K562 (cell line): Measurements from ENCODE around the gene PBX1. TPM values are rescaled to one million over a fixed set of nuclear protein-coding genes. Genes with fewer than 3 reads are reported as not detected.

Experiments used
- ATAC-seq: fragments of 200-7000 bp; cut with Tn5 transposase; 3 replicates; pipeline ENCODE4 v1.9.1; 2020; ENCODE audit warnings: moderate library complexity
- BruUV-seq: library from RNA; stranded (reverse); fragments of 400-500 nt; replicated peaks from 2 replicates; lab custom pipeline; 2021; lab: Mats Ljungman, UMichigan
- CTCF ChIA-PET: fragments of 300-600 bp; formaldehyde crosslinking; extraction: SDS; loops from one replicate; lab custom pipeline; 2021; ENCODE audit warnings: low intra/inter-chr PET ratio; lab: Yijun Ruan, JAX
- POLR2A ChIA-PET: fragments of 300-600, 350-650 bp; sonication (Branson Sonifier 250); formaldehyde crosslinking; extraction: SDS; loops from one replicate; lab custom pipeline; 2021; ENCODE audit warnings: antibody characterized with exemption, inconsistent platforms; lab: Yijun Ruan, JAX
- DNase-seq, 4 experiments: peaks; one replicate each; pipeline versions ENCODE4 v3.0.0 to v3.0.0-alpha.2; 2011 to 2018; ENCODE audit warnings: low spot score in 3 of 4, mixed read lengths in 3 of 4; ENCODE audit errors: extremely low read depth in 1 of 4
- FAIRE-seq: peaks from 2 replicates; lab custom pipeline; 2011; peaks lifted over from hg19 to GRCh38; lab: Jason Lieb, UNC
- H2AFZ ChIP-seq: 2 replicates; pipeline ENCODE4 v1.6.0; 2011; ENCODE audit warnings: low read depth, low read length, control low read depth, inconsistent platforms
- H3K27ac ChIP-seq: fragments of 200-600 bp; 3 replicates; pipeline ENCODE4 v1.8.0; 2011; ENCODE audit warnings: low read depth, mild to moderate bottlenecking, control low read depth, inconsistent platforms, low read length, moderate library complexity, mixed read lengths; ENCODE audit errors: extremely low read depth
- H3K27me3 ChIP-seq, 2 experiments: fragments of 300-600 bp in 1 of 2; 2 replicates in 1 of 2; 3 replicates in 1 of 2; pipeline versions ENCODE4 v1.6.0 to v1.8.0; 2011; ENCODE audit warnings: inconsistent platforms in 2 of 2, low read length in 2 of 2, mild to moderate bottlenecking in 1 of 2, mixed read lengths in 1 of 2, moderate library complexity in 1 of 2; ENCODE audit not compliant: control insufficient read depth in 2 of 2, insufficient read depth in 2 of 2
- H3K36me3 ChIP-seq: fragments of 300-600 bp; 3 replicates; pipeline ENCODE4 v1.8.0; 2011; ENCODE audit warnings: mild to moderate bottlenecking, low read length, inconsistent platforms; ENCODE audit not compliant: control insufficient read depth, insufficient read depth
- H3K4me1 ChIP-seq, 2 experiments: fragments of 200-600 bp in 1 of 2; replicated peaks in 1 of 2; 2 replicates in 1 of 2; 3 replicates in 1 of 2; pipeline versions ENCODE4 v1.5.1 to v1.8.0; 2011; ENCODE audit warnings: inconsistent platforms in 2 of 2, low read length in 2 of 2, mild to moderate bottlenecking in 1 of 2, mixed read lengths in 1 of 2, moderate library complexity in 1 of 2; ENCODE audit not compliant: control insufficient read depth in 2 of 2, insufficient read depth in 2 of 2
- H3K4me2 ChIP-seq: 2 replicates; pipeline ENCODE4 v1.6.1; 2011; ENCODE audit warnings: low read length, control low read depth, inconsistent platforms, mixed read lengths; ENCODE audit not compliant: insufficient read depth
- H3K4me3 ChIP-seq: fragments of 200-600 bp; sonication (generic), shearing (Covaris generic); 2 replicates; pipeline ENCODE4 v1.5.1; 2016; ENCODE audit warnings: control low read depth, inconsistent platforms
- H3K79me2 ChIP-seq: fragments of 200-600 bp; 3 replicates; pipeline ENCODE4 v1.8.0; 2011; ENCODE audit warnings: low read length, inconsistent platforms; ENCODE audit not compliant: control insufficient read depth, insufficient read depth
- H3K9ac ChIP-seq, 2 experiments: 2 replicates each; pipeline versions ENCODE4 v1.6.0 to v1.6.1; 2011; ENCODE audit warnings: low read depth in 2 of 2, low read length in 2 of 2, control low read depth in 1 of 2, inconsistent platforms in 1 of 2, mild to moderate bottlenecking in 1 of 2, mixed read lengths in 1 of 2; ENCODE audit not compliant: insufficient read depth in 1 of 2
- H3K9me1 ChIP-seq: one replicate; pipeline ENCODE4 v1.6.0; 2011; ENCODE audit warnings: inconsistent platforms, mild to moderate bottlenecking, low read length, moderate library complexity; ENCODE audit not compliant: control insufficient read depth, insufficient read depth
- H3K9me3 ChIP-seq: replicated peaks from 2 replicates; pipeline ENCODE4 v1.5.1; 2011; ENCODE audit warnings: low read depth, low read length, inconsistent platforms; ENCODE audit not compliant: control insufficient read depth, insufficient read depth
- H4K20me1 ChIP-seq: replicated peaks from 2 replicates; pipeline ENCODE4 v1.6.1; 2011; ENCODE audit warnings: low read length, inconsistent platforms, mixed read lengths; ENCODE audit not compliant: control insufficient read depth, insufficient read depth
- EHMT2 ChIP-seq: fragments of 450-650 bp; IDR thresholded peaks from 2 replicates; pipeline ENCODE4 v1.6.1; 2018; ENCODE audit warnings: antibody characterized with exemption
- MAX ChIP-seq: sonication (generic); formaldehyde crosslinking; IDR thresholded peaks from 2 replicates; pipeline ENCODE4 v1.9.0; 2022; ENCODE audit warnings: mild to moderate bottlenecking, missing genetic modification reagents
- PCBP1 ChIP-seq: fragments of 200-400 bp; formaldehyde crosslinking; IDR thresholded peaks from 2 replicates; pipeline ENCODE4 v1.6.1; 2018; ENCODE audit warnings: mild to moderate bottlenecking, low read depth, low read length; ENCODE audit not compliant: poor library complexity, severe bottlenecking
- POLR3G ChIP-seq: IDR thresholded peaks from 2 replicates; pipeline ENCODE4 v1.6.1; 2011; ENCODE audit not compliant: insufficient read length, insufficient replicate concordance; ENCODE audit errors: extremely low read depth
- SP2 ChIP-seq: IDR thresholded peaks from 2 replicates; pipeline ENCODE4 v1.6.1; 2011; ENCODE audit warnings: mild to moderate bottlenecking, low read depth, low read length, moderate library complexity; ENCODE audit not compliant: poor library complexity, severe bottlenecking; ENCODE audit errors: extremely low read depth
- TFAM ChIP-seq: fragments of 250-450 bp; sonication (Bioruptor Pico); conservative IDR thresholded peaks from 2 replicates; pipeline ENCODE4 v1.5.0; 2021; ENCODE audit warnings: mild to moderate bottlenecking, moderate library complexity
- U2AF2 ChIP-seq: fragments of 200-400 bp; formaldehyde crosslinking; optimal IDR thresholded peaks from 2 replicates; pipeline ENCODE3; 2017; ENCODE audit warnings: low read depth, mild to moderate bottlenecking, low read length
- ZNF407 ChIP-seq: fragments of 450-650 bp; IDR thresholded peaks from 2 replicates; pipeline ENCODE4 v1.6.1; 2016; ENCODE audit warnings: low read depth
- ZNF445 ChIP-seq: fragments of 250-450 bp; sonication (Bioruptor Pico); IDR thresholded peaks from 2 replicates; pipeline ENCODE4 v1.4.0; 2020; ENCODE audit warnings: low read depth, mild to moderate bottlenecking, moderate library complexity
- ZNF589 ChIP-seq: fragments of 200-800 bp; sonication (Bioruptor generic); IDR thresholded peaks from 2 replicates; pipeline ENCODE4 v1.6.1; 2016; ENCODE audit warnings: low read depth, missing genetic modification characterization, missing compliant biosample characterization
- WGBS: fragments of 100-300 bp; shearing (Covaris generic); methylation state at CpG from one replicate; pipeline ENCODE4 v1.1.6; 2016; ENCODE audit warnings: low coverage, mixed read lengths; ENCODE audit not compliant: insufficient coverage; ENCODE audit errors: missing lambda C conversion rate; 5-methylcytosine and 5-hydroxymethylcytosine counted together
- in situ Hi-C: fragments of 300-500 bp; cut with MboI; formaldehyde crosslinking; loops from 4 replicates; pipeline ENCODE4 v1.15.0; 2018; ENCODE audit warnings: inconsistent platforms, mixed read lengths
- intact Hi-C: fragments of 100-400 bp; cut with micrococcal nuclease; formaldehyde crosslinking; loops from 2 replicates; pipeline ENCODE4 v1.14.2; 2022
- polyA plus RNA-seq, 8 experiments: library from polyadenylated mRNA; depleted of rRNA in 4 of 8; stranded (reverse) in 5 of 8; unstranded in 3 of 8; fragments of >200 nt; fragmentation: Nextera tagmentation in 2 of 8; fragmentation: Illumina TruSeq in 1 of 8; extraction: Ambion mirVana in 2 of 8; extraction: Trizol in 1 of 8; gene quantifications; 2 replicates each; pipeline versions ENCODE4 v1.2.1 to v1.2.3, GENCODE V29; 2011 to 2014; ENCODE audit warnings: inconsistent platforms in 1 of 8, missing spikeins in 1 of 8
- total RNA-seq, 7 experiments: library from RNA; depleted of rRNA in 6 of 7; stranded (reverse); fragments of >200 nt in 6 of 7; fragmentation: Illumina TruSeq in 2 of 7; extraction: Trizol in 2 of 7; gene quantifications; 2 replicates each; pipeline versions ENCODE4 v1.2.1 to v1.2.3, GENCODE V29; 2011 to 2021; ENCODE audit warnings: low replicate concordance in 1 of 7

The PBX1 gene
- total and polyA plus RNA-seq, 9 of the 15 experiments (the other 6 are each of a cell fraction or from before 2014, with no cell fraction given) = 0.03 to 0.62 (median 0.17) TPM

- DNase-seq = no peak
- Histone ChIP-seq H3K27me3 (no peaks in the 10 kb centered on the region; a peak in 1 of 5 replicates), H3K9me1 (no peaks in the 10 kb centered on the region), H3K9ac (no peak overlapping the region), H3K4me2 (no peak overlapping the region), H3K79me2 (no peaks in the 10 kb centered on the region), H3K4me3 (no peak overlapping the region), H3K4me1 (peaks cover 0 to 14% of the 10 kb centered on the region in 2 experiments; a peak in 2 of 5 replicates), H3K27ac (no peak overlapping the region), H4K20me1 (no peaks in the 10 kb centered on the region), H2AFZ (no peak overlapping the region; the same call in 1 of the 2 replicates), H3K9me3 (no peaks in the 10 kb centered on the region), H3K36me3 (no peaks in the 10 kb centered on the region)
- WGBS = 13% methylated on average over 1 of the region's 1 CpG
- BruUV-seq = no TSS peak
- FAIRE-seq = no peak
- intact Hi-C loops (no loop called here), in situ Hi-C loops (no loop called here)
- CTCF ChIA-PET = no interaction called here
- POLR2A ChIA-PET = no interaction called here
- ATAC-seq = no peak
- TF ChIP-seq POLR3G (no peak), PCBP1 (no peak), ZNF589 (CRISPR knock-in tag) (no peak), ZNF407 (no peak), U2AF2 (no peak), TFAM (CRISPR knock-in tag) (no peak), MAX (CRISPR knock-in tag) (no peak), EHMT2 (no peak), ZNF445 (CRISPR knock-in tag) (no peak), SP2 (no peak)
Observed at GRCh38 chr1:164718821-164719220, 159.8 kb downstream of the PBX1 start.
